SK-N-SH (cell line): ENCODE measurements around the gene MT1F. TPM values are rescaled to one million over a fixed set of nuclear protein-coding genes. Genes with fewer than 3 reads are reported as not detected.

ENCODE experiments used
- CTCF ChIA-PET: fragments of 300-600, 350-600 bp; formaldehyde crosslinking; extraction: SDS; loops from one replicate; lab custom pipeline; 2021; lab: Yijun Ruan, JAX
- POLR2A ChIA-PET: fragments of 350-600 bp; sonication (Branson Sonifier 250); formaldehyde crosslinking; extraction: SDS; loops from one replicate; lab custom pipeline; 2020; ENCODE audit warnings: antibody characterized with exemption, inconsistent platforms; lab: Yijun Ruan, JAX
- DNase-seq: peaks from one replicate; pipeline ENCODE4 v3.0.0; 2012
- H2AFZ ChIP-seq: fragments of 200-600 bp; sonication (generic); 2 replicates; pipeline ENCODE4 v1.8.1; 2016; ENCODE audit warnings: antibody characterized with exemption, mild to moderate bottlenecking, low read depth
- H3F3A ChIP-seq: fragments of 200-600 bp; sonication (generic); replicated peaks from 2 replicates; pipeline ENCODE3; 2016; ENCODE audit warnings: antibody characterized with exemption, mild to moderate bottlenecking; ENCODE audit not compliant: insufficient read depth
- H3K27ac ChIP-seq, 2 experiments: fragments of 200-500 bp in 1 of 2; fragments of 200-600 bp in 1 of 2; sonication (Bioruptor generic) in 1 of 2; sonication (generic), shearing (Covaris generic) in 1 of 2; 2 replicates each; pipeline versions ENCODE4 v1.5.1 to v1.6.1; 2014 to 2016; ENCODE audit warnings: low read depth in 2 of 2, inconsistent platforms in 1 of 2, low read length in 1 of 2, mild to moderate bottlenecking in 1 of 2, mixed read lengths in 1 of 2
- H3K27me3 ChIP-seq: fragments of 200-600 bp; sonication (generic), shearing (Covaris generic); 2 replicates; pipeline ENCODE4 v1.6.1; 2016; ENCODE audit warnings: mixed run types; ENCODE audit not compliant: insufficient read depth
- H3K36me3 ChIP-seq, 2 experiments: fragments of 200-500 bp in 1 of 2; fragments of 200-600 bp in 1 of 2; sonication (Bioruptor generic) in 1 of 2; sonication (generic) in 1 of 2; replicated peaks in 1 of 2; 2 replicates each; pipeline versions ENCODE3 to v1.5.1; 2014 to 2016; ENCODE audit warnings: low read length in 1 of 2, mild to moderate bottlenecking in 1 of 2; ENCODE audit not compliant: insufficient read depth in 2 of 2, control insufficient read depth in 1 of 2
- H3K4me1 ChIP-seq, 2 experiments: fragments of 200-500 bp in 1 of 2; fragments of 200-600 bp in 1 of 2; sonication (Bioruptor generic) in 1 of 2; sonication (generic), shearing (Covaris generic) in 1 of 2; 2 replicates each; pipeline versions ENCODE4 v1.5.1 to v1.6.1; 2014 to 2016; ENCODE audit warnings: low read depth in 1 of 2, low read length in 1 of 2, mixed run types in 1 of 2; ENCODE audit not compliant: insufficient read depth in 2 of 2, control insufficient read depth in 1 of 2
- H3K4me2 ChIP-seq: fragments of 200-600 bp; sonication (generic), shearing (Covaris generic); 2 replicates; pipeline ENCODE4 v1.6.1; 2017; ENCODE audit warnings: mixed run types
- H3K4me3 ChIP-seq, 2 experiments: fragments of 200-500 bp in 1 of 2; fragments of 200-600 bp in 1 of 2; sonication (Bioruptor generic) in 1 of 2; sonication (generic), shearing (Covaris generic) in 1 of 2; 2 replicates each; pipeline versions ENCODE4 v1.5.1 to v1.8.1; 2014 to 2016; ENCODE audit warnings: low read depth in 2 of 2, inconsistent platforms in 1 of 2, low read length in 1 of 2, mild to moderate bottlenecking in 1 of 2, mixed read lengths in 1 of 2, moderate library complexity in 1 of 2
- H3K79me2 ChIP-seq: fragments of 200-600 bp; sonication (generic); 2 replicates; pipeline ENCODE4 v1.8.1; 2017; ENCODE audit warnings: mild to moderate bottlenecking; ENCODE audit not compliant: insufficient read depth
- H3K9ac ChIP-seq: fragments of 200-600 bp; sonication (generic); 2 replicates; pipeline ENCODE4 v1.6.1; 2017; ENCODE audit warnings: mixed run types
- H3K9me2 ChIP-seq: fragments of 200-600 bp; sonication (generic); 2 replicates; pipeline ENCODE4 v1.6.1; 2017; ENCODE audit warnings: mixed run types
- H3K9me3 ChIP-seq: fragments of 200-600 bp; sonication (generic); 2 replicates; pipeline ENCODE4 v1.6.1; 2017; ENCODE audit warnings: mixed run types, mild to moderate bottlenecking, moderate library complexity
- H4K20me1 ChIP-seq: fragments of 200-600 bp; sonication (generic); 2 replicates; pipeline ENCODE4 v1.6.1; 2017; ENCODE audit warnings: mild to moderate bottlenecking, mixed run types; ENCODE audit not compliant: insufficient read depth
- EP300 ChIP-seq, 2 experiments: IDR thresholded peaks; 2 replicates each; pipeline versions ENCODE4 v1.4.0 to v1.6.1; 2012; ENCODE audit warnings: borderline replicate concordance in 1 of 2, low read depth in 1 of 2, low read length in 1 of 2
- EZH2phosphoT487 ChIP-seq: fragments of 200-600 bp; sonication (generic); IDR thresholded peaks from 2 replicates; pipeline ENCODE4 v1.6.1; 2017; ENCODE audit warnings: low read depth, mixed run types, mild to moderate bottlenecking, antibody characterized with exemption, moderate library complexity, borderline replicate concordance
- NFIC ChIP-seq: IDR thresholded peaks from 2 replicates; pipeline ENCODE4 v1.4.0; 2012; ENCODE audit warnings: borderline replicate concordance
- WGBS: methylation state at CpG from one replicate; pipeline ENCODE4 v1.1.6; 2017; ENCODE audit warnings: low lambda C conversion rate; 5-methylcytosine and 5-hydroxymethylcytosine counted together
- polyA plus RNA-seq, 3 experiments: library from polyadenylated mRNA; depleted of rRNA; stranded (reverse); fragments of >200 nt; gene quantifications; 2 replicates each; pipeline ENCODE4 v1.2.3, GENCODE V29; 2012
- TF ChIP-seq, protein P1 (sequence below): IDR thresholded peaks from 2 replicates; pipeline ENCODE4 v1.4.0; 2012; ENCODE audit warnings: low read depth, borderline replicate concordance
- TF ChIP-seq, protein P2 (sequence below): fragments of 200-600 bp; sonication (generic); IDR thresholded peaks from 2 replicates; pipeline ENCODE4 v1.6.1; 2017; ENCODE audit warnings: antibody characterized with exemption, mild to moderate bottlenecking, moderate library complexity
- TF ChIP-seq, protein P3 (sequence below): IDR thresholded peaks from 2 replicates; pipeline ENCODE4; 2012

Gene MT1F
- polyA plus RNA-seq, 1 of the 3 experiments (the other 2 are of a cell fraction), result 13.0 TPM

DNA sequence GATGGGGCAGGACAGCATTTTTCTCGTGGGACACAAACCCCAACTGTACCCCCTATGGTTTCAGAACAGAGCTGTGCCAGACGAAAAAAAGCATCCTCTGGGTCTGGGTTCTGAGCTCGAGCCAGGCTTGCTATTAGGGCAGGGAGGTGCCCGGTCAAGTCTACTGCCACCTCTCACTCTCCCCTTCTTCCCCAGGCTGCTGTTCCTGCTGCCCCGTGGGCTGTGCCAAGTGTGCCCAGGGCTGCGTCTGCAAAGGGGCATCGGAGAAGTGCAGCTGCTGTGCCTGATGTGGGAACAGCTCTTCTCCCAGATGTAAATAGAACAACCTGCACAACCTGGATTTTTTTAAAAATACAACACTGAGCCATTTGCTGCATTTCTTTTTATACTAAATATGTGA is 31.1 kb upstream of the MT1F start:
- Histone ChIP-seq H3K27ac (peak overlapping the region; percentile 53 to 78; a peak in 3 of 4 replicates), H3K4me3 (peak overlapping the region; percentile 43 to 52; a peak in 3 of 4 replicates), H3K4me2 (peak overlapping the region; percentile 78), H3K9ac (peak overlapping the region; percentile 73; the same call in 1 of the 2 replicates), H4K20me1 (no peaks in the 10 kb centered on the region), H3F3A (peaks cover 7% of the 10 kb centered on the region), H3K27me3 (no peaks in the 10 kb centered on the region), H3K36me3 (no peaks in the 10 kb centered on the region), H3K79me2 (peaks cover 13% of the 10 kb centered on the region; the same call in 1 of the 2 replicates), H3K9me2 (no peaks in the 10 kb centered on the region), H3K4me1 (peaks cover 7 to 17% of the 10 kb centered on the region in 2 experiments; a peak in 1 of 4 replicates), H2AFZ (peak overlapping the region; percentile 23; the same call in 1 of the 2 replicates), H3K9me3 (no peaks in the 10 kb centered on the region)
- DNase-seq, result no peak
- WGBS, result 70% methylated on average over 7 of the region's 7 CpGs
- POLR2A ChIA-PET, result no interaction called here
- no peak for TF ChIP-seq NFIC
- no peak for TF ChIP-seq EZH2phosphoT487
- TF ChIP-seq, protein P1, sequence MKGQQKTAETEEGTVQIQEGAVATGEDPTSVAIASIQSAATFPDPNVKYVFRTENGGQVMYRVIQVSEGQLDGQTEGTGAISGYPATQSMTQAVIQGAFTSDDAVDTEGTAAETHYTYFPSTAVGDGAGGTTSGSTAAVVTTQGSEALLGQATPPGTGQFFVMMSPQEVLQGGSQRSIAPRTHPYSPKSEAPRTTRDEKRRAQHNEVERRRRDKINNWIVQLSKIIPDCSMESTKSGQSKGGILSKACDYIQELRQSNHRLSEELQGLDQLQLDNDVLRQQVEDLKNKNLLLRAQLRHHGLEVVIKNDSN, result no peak
- CTCF ChIA-PET, result no interaction called here

DNA sequence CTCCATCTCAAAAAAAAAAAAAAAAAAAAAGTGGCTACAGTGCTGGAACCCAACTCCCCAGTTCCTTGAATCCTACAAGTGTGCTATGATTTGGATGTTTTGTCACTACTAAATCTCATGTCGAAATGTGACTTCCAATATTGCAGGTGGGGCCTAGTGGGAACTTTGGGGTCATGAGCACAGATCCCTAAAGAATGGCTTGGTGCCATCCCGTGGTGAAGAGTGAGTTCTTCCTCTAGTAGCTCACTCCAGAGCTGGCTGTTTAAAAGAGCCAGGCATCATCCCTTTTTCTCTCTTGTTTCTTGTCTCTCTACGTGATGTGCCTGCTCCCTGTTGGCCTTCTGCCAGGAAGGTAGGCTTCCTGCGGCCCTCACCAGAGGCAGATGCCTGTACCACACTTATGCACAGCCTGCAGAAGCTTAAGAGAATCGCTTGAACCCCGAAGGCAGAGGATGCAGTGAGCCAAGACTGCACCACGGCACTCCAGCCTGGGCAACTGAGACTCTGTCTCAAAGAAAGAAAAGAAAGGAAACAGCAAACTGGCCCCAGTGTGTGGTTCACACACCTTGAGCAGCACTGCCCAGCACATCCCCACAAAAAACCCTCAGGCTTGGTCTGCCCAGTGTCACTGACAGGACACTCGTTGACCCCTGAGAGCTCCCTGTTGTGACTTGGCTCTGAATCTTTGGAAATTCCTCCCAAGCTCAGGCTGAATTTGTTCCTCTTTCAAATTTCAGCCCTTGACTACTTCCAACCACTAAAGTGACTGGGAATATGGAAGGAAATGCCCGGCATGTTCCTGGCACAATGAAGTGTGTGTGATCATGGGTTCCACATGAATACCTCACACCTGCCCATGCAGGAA is 29.0 kb upstream of the MT1F start:
- no peak overlapping the region for H2AFZ ChIP-seq
- H3K4me2 ChIP-seq, result no peak overlapping the region
- peaks cover 13% of the 10 kb centered on the region; the same call in 1 of the 2 replicates for H3K79me2 ChIP-seq
- 83% methylated on average over 9 of the region's 9 CpGs for WGBS
- H3K9me2 ChIP-seq, result no peaks in the 10 kb centered on the region
- no peak for TF ChIP-seq EP300 (IDR thresholded peaks at IDR 0.05; ENCODE audit: borderline replicate concordance in 1 of 2, low read depth in 1 of 2, low read length in 1 of 2)
- TF ChIP-seq, protein P2, sequence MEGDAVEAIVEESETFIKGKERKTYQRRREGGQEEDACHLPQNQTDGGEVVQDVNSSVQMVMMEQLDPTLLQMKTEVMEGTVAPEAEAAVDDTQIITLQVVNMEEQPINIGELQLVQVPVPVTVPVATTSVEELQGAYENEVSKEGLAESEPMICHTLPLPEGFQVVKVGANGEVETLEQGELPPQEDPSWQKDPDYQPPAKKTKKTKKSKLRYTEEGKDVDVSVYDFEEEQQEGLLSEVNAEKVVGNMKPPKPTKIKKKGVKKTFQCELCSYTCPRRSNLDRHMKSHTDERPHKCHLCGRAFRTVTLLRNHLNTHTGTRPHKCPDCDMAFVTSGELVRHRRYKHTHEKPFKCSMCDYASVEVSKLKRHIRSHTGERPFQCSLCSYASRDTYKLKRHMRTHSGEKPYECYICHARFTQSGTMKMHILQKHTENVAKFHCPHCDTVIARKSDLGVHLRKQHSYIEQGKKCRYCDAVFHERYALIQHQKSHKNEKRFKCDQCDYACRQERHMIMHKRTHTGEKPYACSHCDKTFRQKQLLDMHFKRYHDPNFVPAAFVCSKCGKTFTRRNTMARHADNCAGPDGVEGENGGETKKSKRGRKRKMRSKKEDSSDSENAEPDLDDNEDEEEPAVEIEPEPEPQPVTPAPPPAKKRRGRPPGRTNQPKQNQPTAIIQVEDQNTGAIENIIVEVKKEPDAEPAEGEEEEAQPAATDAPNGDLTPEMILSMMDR, result 0 out of 2 replicates have a peak, but pooled peaks have one; percentile 6
- TF ChIP-seq, protein P3, sequence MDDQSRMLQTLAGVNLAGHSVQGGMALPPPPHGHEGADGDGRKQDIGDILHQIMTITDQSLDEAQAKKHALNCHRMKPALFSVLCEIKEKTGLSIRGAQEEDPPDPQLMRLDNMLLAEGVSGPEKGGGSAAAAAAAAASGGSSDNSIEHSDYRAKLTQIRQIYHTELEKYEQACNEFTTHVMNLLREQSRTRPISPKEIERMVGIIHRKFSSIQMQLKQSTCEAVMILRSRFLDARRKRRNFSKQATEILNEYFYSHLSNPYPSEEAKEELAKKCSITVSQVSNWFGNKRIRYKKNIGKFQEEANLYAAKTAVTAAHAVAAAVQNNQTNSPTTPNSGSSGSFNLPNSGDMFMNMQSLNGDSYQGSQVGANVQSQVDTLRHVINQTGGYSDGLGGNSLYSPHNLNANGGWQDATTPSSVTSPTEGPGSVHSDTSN, result no peak
- TF ChIP-seq NFIC, result peak; percentile 6; the same call in 1 of the 2 replicates
- peaks cover 7 to 20% of the 10 kb centered on the region in 2 experiments; a peak in 1 of 4 replicates for H3K4me1 ChIP-seq
- no peaks in the 10 kb centered on the region for H4K20me1 ChIP-seq
- DNase-seq, result no peak
- H3F3A ChIP-seq, result peaks cover 7% of the 10 kb centered on the region
- ChIA-PET POLR2A (no interaction called here), CTCF (interaction anchor here (0.7 kb wide), 1 partner anchor 161 kb away, joined by 3 read pairs; no protein-coding TSS in a partner anchor)
- H3K9ac ChIP-seq, result no peak overlapping the region
- no peaks in the 10 kb centered on the region; the same call in 1 of the 2 replicates for H3K27me3 ChIP-seq
- no peaks in the 10 kb centered on the region for H3K36me3 ChIP-seq
- no peak overlapping the region for H3K4me3 ChIP-seq
- no peaks in the 10 kb centered on the region for H3K9me3 ChIP-seq
- H3K27ac ChIP-seq, result no peak overlapping the region
